ENCODE measurements around the gene RCCD1. TPM values are rescaled to one million over a fixed set of nuclear protein-coding genes. Genes with fewer than 3 reads are reported as not detected.
A peak's percentile ranks its signal among the peaks of the same experiment; 100 is the strongest.

The RCCD1 gene, protein sequence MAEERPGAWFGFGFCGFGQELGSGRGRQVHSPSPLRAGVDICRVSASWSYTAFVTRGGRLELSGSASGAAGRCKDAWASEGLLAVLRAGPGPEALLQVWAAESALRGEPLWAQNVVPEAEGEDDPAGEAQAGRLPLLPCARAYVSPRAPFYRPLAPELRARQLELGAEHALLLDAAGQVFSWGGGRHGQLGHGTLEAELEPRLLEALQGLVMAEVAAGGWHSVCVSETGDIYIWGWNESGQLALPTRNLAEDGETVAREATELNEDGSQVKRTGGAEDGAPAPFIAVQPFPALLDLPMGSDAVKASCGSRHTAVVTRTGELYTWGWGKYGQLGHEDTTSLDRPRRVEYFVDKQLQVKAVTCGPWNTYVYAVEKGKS
- total RNA-seq = 13.2 to 14.3 TPM (median 14.2 TPM) in 3 replicates
- long read RNA-seq, transcript RCCD1-201 (8 exons, 2,689 nt) = major isoform, 6 of 31 reads
- long read RNA-seq, partial matches to known transcripts = 16 of 31 reads
- long read RNA-seq, other reads (novel, unspliced or antisense) = 9 of 31 reads

DNA sequence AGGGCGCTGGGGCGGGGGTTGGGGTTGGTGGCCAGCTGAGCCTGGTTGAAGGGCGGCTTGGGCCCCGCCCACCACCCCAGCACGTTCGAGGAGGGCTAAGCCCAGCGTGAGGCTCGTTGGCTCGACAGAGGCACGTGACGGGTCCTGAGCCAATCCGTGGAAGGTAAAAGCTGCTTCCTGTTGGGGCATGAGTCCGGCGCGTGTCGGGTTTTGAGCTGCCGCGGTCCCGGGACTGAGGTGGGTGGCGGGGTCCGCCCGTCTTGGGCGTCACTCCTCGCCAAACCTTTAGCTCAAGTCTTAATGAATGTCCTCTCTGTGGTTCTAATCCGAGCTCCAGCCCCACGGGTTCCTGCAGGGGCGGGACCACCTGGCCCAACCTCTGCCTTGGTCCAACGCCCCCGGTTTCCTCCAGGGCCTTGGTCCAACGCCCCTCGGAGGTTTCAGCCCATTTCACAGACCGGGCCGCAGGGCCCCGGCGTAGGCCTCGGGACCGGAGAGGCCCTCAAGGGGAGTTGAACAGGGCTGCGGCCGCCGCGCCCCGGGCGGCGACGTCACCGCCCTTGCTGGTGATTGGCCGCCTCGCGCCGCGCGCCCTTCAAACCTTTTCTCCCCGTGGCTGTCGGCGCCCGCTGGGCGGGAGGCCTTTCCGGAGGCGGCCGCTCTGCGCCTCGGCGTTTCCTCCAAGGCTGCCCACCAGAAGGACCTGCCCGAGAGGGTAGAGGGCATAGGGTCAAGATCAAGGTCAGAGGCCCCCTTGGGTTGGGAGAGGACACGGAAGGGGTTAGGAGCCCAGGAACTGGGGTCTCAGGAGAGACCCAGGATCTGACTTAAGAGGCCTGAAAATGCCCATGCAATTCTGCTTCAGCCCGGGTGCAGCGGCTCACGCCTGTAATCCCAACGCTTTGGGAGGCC, at the start of gene RCCD1:
Gene RCCD1, plus strand, starts transcription at position 173 of the 912 bp plus-strand sequence. CDS start 1,851 bp downstream, outside the sequence.
- TF ChIP-seq, protein P1, sequence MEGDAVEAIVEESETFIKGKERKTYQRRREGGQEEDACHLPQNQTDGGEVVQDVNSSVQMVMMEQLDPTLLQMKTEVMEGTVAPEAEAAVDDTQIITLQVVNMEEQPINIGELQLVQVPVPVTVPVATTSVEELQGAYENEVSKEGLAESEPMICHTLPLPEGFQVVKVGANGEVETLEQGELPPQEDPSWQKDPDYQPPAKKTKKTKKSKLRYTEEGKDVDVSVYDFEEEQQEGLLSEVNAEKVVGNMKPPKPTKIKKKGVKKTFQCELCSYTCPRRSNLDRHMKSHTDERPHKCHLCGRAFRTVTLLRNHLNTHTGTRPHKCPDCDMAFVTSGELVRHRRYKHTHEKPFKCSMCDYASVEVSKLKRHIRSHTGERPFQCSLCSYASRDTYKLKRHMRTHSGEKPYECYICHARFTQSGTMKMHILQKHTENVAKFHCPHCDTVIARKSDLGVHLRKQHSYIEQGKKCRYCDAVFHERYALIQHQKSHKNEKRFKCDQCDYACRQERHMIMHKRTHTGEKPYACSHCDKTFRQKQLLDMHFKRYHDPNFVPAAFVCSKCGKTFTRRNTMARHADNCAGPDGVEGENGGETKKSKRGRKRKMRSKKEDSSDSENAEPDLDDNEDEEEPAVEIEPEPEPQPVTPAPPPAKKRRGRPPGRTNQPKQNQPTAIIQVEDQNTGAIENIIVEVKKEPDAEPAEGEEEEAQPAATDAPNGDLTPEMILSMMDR (IDR thresholded peaks at IDR 0.05) = no peak
- Mint-ChIP-seq H3K27me3 (ENCODE audit: low read depth) (no peaks in the 10 kb centered on the region), H3K4me1 (ENCODE audit: low read depth) (peaks cover 29% of the 10 kb centered on the region)

GRCh38 chr15:90905306-90906180, 49.1 kb upstream of the RCCD1 start:
- H3K27me3 Mint-ChIP-seq (ENCODE audit: low read depth) = no peaks in the 10 kb centered on the region
- H3K9me3 Mint-ChIP-seq (ENCODE audit: low read depth) = no peaks in the 10 kb centered on the region
- DNase-seq (ENCODE audit: low spot score) = no peak
- H3K4me3 Mint-ChIP-seq (ENCODE audit: unreplicated experiment) = no peak overlapping the region
- no peak overlapping the region for H3K27ac Mint-ChIP-seq (ENCODE audit: unreplicated experiment)
- peaks cover 26% of the 10 kb centered on the region for H3K36me3 Mint-ChIP-seq (ENCODE audit: low read depth)
- TF ChIP-seq, protein P1 (IDR thresholded peaks at IDR 0.05) = no peak
- peaks cover 20% of the 10 kb centered on the region for H3K4me1 Mint-ChIP-seq (ENCODE audit: low read depth)

More for the DNA sequence above, at the start of gene RCCD1:
- peaks cover 10% of the 10 kb centered on the region for H3K36me3 Mint-ChIP-seq (ENCODE audit: low read depth)
- H3K27ac Mint-ChIP-seq (ENCODE audit: unreplicated experiment) = peak within 1 kb of the TSS; percentile 92
- peak within 1 kb of the TSS; percentile 80 for H3K4me3 Mint-ChIP-seq (ENCODE audit: unreplicated experiment)
- H3K9me3 Mint-ChIP-seq (ENCODE audit: low read depth) = no peaks in the 10 kb centered on the region
- DNase-seq (ENCODE audit: low spot score) = peak; percentile 98

GRCh38 chr15:90906181-90906849, 48.4 kb upstream of the RCCD1 start:
- Mint-ChIP-seq H3K4me1 (ENCODE audit: low read depth) (peaks cover 16% of the 10 kb centered on the region), H3K27ac (ENCODE audit: unreplicated experiment) (no peak overlapping the region), H3K36me3 (ENCODE audit: low read depth) (peaks cover 26% of the 10 kb centered on the region), H3K27me3 (ENCODE audit: low read depth) (no peaks in the 10 kb centered on the region), H3K9me3 (ENCODE audit: low read depth) (no peaks in the 10 kb centered on the region), H3K4me3 (ENCODE audit: unreplicated experiment) (no peak overlapping the region)
- TF ChIP-seq, protein P1 (IDR thresholded peaks at IDR 0.05) = no peak
- no peak for DNase-seq (ENCODE audit: low spot score)

DNA sequence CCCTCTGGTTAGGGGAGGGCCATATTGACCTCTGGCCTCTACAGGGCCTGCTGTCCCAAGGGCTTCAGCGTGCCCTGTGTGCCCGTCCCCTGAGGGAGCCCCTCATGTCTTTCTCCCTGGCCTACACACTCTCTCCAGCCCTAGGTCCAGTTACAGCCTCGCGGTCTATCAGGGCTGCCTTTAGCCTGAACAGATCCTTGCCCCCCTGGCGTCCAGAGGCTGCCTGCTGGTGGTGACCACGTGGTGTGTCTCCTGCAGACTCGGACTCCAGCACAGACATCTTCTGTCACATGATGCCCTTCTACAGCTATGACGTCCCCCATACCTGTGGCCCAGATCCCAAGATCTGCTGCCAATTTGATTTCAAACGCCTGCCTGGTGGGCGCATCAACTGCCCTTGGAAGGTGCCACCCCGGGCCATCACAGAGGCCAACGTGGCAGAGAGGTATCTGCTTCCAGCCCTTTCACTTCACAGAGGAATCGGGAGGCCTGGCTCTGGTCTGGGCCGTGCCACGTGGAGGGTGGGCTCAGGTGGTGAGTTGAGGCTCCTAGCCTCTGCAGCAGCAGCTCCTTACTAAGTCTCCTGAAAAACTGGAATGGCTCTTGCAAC, 47.5 kb upstream of the RCCD1 start:
- TF ChIP-seq, protein P1 (IDR thresholded peaks at IDR 0.05) = no peak
- DNase-seq (ENCODE audit: low spot score) = no peak
- peaks cover 26% of the 10 kb centered on the region for H3K36me3 Mint-ChIP-seq (ENCODE audit: low read depth)
- H3K27ac Mint-ChIP-seq (ENCODE audit: unreplicated experiment) = no peak overlapping the region
- no peaks in the 10 kb centered on the region for H3K27me3 Mint-ChIP-seq (ENCODE audit: low read depth)
- no peak overlapping the region for H3K4me3 Mint-ChIP-seq (ENCODE audit: unreplicated experiment)
- H3K4me1 Mint-ChIP-seq (ENCODE audit: low read depth) = peaks cover 8% of the 10 kb centered on the region
- no peaks in the 10 kb centered on the region for H3K9me3 Mint-ChIP-seq (ENCODE audit: low read depth)
